DOHH2 (cell line): Measurements from ENCODE around the gene AFG1L.

Source experiments
- H3F3A ChIP-seq: fragments of 200-600 bp; sonication (generic), shearing (Covaris generic); 2 replicates; pipeline ENCODE4 v1.6.0; 2016; ENCODE audit warnings: antibody characterized with exemption, mild to moderate bottlenecking; ENCODE audit not compliant: control insufficient read depth, insufficient read depth
- H3K27ac ChIP-seq: fragments of 200-600 bp; sonication (generic); 2 replicates; pipeline ENCODE4 v1.5.1; 2014; ENCODE audit warnings: low read depth, mild to moderate bottlenecking, low read length, moderate library complexity
- H3K27me3 ChIP-seq: fragments of 200-600 bp; sonication (generic); 2 replicates; pipeline ENCODE4 v1.6.1; 2014; ENCODE audit warnings: mild to moderate bottlenecking, low read length, mixed read lengths; ENCODE audit not compliant: control insufficient read depth
- H3K36me3 ChIP-seq: fragments of 200-600 bp; sonication (generic); 2 replicates; pipeline ENCODE4 v1.6.1; 2014; ENCODE audit warnings: mild to moderate bottlenecking, low read length, moderate library complexity, mixed read lengths; ENCODE audit not compliant: control insufficient read depth
- H3K4me1 ChIP-seq: fragments of 200-600 bp; sonication (generic); 2 replicates; pipeline ENCODE4 v1.6.1; 2014; ENCODE audit warnings: mild to moderate bottlenecking, low read length, mixed read lengths; ENCODE audit not compliant: control insufficient read depth
- H3K4me2 ChIP-seq: fragments of 200-600 bp; sonication (generic); 2 replicates; pipeline ENCODE4 v1.6.0; 2014; ENCODE audit warnings: mild to moderate bottlenecking, low read length, moderate library complexity
- H3K4me3 ChIP-seq: fragments of 200-600 bp; sonication (generic); 2 replicates; pipeline ENCODE4 v1.5.1; 2014; ENCODE audit warnings: mild to moderate bottlenecking, low read length, mixed read lengths
- H3K79me2 ChIP-seq: fragments of 200-600 bp; sonication (generic); 2 replicates; pipeline ENCODE4 v1.6.1; 2014; ENCODE audit warnings: mild to moderate bottlenecking, low read length, mixed read lengths; ENCODE audit not compliant: control insufficient read depth
- H3K9me2 ChIP-seq: fragments of 200-600 bp; sonication (generic); replicated peaks from 2 replicates; pipeline ENCODE4 v1.6.1; 2014; ENCODE audit warnings: mild to moderate bottlenecking, low read length, mixed read lengths; ENCODE audit not compliant: control insufficient read depth
- H3K9me3 ChIP-seq: fragments of 200-600 bp; sonication (generic); 2 replicates; pipeline ENCODE4 v1.6.1; 2014; ENCODE audit warnings: antibody characterized with exemption, low read length, mixed read lengths; ENCODE audit not compliant: control insufficient read depth, insufficient read depth
- H4K20me1 ChIP-seq: fragments of 200-600 bp; sonication (generic); 2 replicates; pipeline ENCODE4 v1.6.0; 2014; ENCODE audit warnings: low read depth, mild to moderate bottlenecking, antibody characterized with exemption, low read length, moderate library complexity; ENCODE audit not compliant: control insufficient read depth, insufficient read depth
- EZH2phosphoT487 ChIP-seq: fragments of 200-600 bp; sonication (generic); IDR thresholded peaks from 2 replicates; pipeline ENCODE4 v1.6.1; 2017; ENCODE audit warnings: borderline replicate concordance, mild to moderate bottlenecking, antibody characterized with exemption, low read length, moderate library complexity, mixed read lengths
- TF ChIP-seq, protein P1 (sequence below): fragments of 200-600 bp; sonication (generic); IDR thresholded peaks from one replicate; pipeline ENCODE4 v1.5.1; 2014; ENCODE audit warnings: antibody characterized with exemption, mild to moderate bottlenecking, low read depth, low read length; ENCODE audit not compliant: poor library complexity, severe bottlenecking

AFG1L gene

DNA sequence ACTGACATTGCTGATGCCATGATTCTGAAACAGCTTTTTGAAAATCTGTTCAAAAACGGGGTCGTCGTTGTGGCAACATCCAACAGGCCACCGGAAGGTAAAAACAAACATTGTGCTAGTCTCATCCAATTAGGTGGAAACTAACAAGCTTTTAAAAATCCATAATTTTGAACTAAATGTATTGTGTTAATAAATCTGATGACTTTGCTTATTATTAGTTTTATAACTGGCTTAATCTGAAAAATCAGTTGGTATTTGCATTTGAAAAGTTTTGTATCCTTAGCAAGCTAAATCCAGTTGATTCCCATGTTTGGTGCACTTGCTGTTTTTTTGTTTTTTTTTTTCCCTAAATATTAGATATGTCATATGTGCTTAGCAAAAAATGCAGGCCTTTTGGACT is 71.4 kb downstream of the AFG1L start:
- no peak for TF ChIP-seq EZH2phosphoT487
- TF ChIP-seq, protein P1, sequence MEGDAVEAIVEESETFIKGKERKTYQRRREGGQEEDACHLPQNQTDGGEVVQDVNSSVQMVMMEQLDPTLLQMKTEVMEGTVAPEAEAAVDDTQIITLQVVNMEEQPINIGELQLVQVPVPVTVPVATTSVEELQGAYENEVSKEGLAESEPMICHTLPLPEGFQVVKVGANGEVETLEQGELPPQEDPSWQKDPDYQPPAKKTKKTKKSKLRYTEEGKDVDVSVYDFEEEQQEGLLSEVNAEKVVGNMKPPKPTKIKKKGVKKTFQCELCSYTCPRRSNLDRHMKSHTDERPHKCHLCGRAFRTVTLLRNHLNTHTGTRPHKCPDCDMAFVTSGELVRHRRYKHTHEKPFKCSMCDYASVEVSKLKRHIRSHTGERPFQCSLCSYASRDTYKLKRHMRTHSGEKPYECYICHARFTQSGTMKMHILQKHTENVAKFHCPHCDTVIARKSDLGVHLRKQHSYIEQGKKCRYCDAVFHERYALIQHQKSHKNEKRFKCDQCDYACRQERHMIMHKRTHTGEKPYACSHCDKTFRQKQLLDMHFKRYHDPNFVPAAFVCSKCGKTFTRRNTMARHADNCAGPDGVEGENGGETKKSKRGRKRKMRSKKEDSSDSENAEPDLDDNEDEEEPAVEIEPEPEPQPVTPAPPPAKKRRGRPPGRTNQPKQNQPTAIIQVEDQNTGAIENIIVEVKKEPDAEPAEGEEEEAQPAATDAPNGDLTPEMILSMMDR = no peak
- H3K36me3 ChIP-seq = no peaks in the 10 kb centered on the region
- no peak overlapping the region for H3K27ac ChIP-seq
- no peak overlapping the region for H3K4me2 ChIP-seq
- no peak overlapping the region for H3K4me3 ChIP-seq
- no peaks in the 10 kb centered on the region for H3F3A ChIP-seq
- H3K9me2 ChIP-seq = no peaks in the 10 kb centered on the region
- H3K79me2 ChIP-seq = no peaks in the 10 kb centered on the region
- H3K27me3 ChIP-seq = no peaks in the 10 kb centered on the region
- peaks cover 6% of the 10 kb centered on the region for H3K4me1 ChIP-seq
- no peaks in the 10 kb centered on the region for H3K9me3 ChIP-seq
- H4K20me1 ChIP-seq = no peaks in the 10 kb centered on the region

DNA sequence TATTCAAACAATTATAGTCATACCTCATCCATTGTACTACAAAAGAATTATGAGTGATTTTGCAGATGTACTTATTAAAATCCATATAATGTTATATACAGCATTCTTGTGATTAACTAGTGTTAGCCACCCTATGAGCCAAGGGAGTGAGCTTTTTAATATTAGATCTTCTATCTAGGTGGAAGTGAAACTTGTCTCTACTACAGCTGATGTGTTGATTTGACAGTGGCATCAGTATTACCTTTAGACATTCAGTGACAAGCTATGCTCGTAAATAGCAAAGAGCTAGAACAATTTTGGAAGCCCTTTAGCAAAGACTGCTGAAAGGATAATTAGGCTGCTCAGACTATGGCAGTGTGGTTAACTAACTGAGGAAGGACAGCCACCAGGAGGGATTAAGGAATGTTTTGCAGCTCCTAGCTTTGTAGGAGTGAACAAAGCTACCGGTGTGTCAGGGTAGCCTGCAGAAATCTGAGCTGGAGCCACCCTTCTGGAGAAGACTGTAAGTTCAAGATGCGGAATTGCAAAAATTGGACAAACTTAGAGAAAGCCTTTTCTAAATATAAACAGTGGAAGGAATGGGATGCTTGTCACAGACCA is 73.7 kb downstream of the AFG1L start:
- H3K4me2 ChIP-seq = no peak overlapping the region
- H3K9me2 ChIP-seq = no peaks in the 10 kb centered on the region
- no peak overlapping the region for H3K27ac ChIP-seq
- H3F3A ChIP-seq = no peaks in the 10 kb centered on the region
- no peaks in the 10 kb centered on the region for H3K36me3 ChIP-seq
- H3K27me3 ChIP-seq = no peaks in the 10 kb centered on the region
- H3K4me1 ChIP-seq = peaks cover 6% of the 10 kb centered on the region
- no peak overlapping the region for H3K4me3 ChIP-seq
- no peaks in the 10 kb centered on the region for H4K20me1 ChIP-seq
- no peaks in the 10 kb centered on the region for H3K79me2 ChIP-seq
- H3K9me3 ChIP-seq = no peaks in the 10 kb centered on the region
- TF ChIP-seq, protein P1 = no peak
- TF ChIP-seq EZH2phosphoT487 = no peak

DNA sequence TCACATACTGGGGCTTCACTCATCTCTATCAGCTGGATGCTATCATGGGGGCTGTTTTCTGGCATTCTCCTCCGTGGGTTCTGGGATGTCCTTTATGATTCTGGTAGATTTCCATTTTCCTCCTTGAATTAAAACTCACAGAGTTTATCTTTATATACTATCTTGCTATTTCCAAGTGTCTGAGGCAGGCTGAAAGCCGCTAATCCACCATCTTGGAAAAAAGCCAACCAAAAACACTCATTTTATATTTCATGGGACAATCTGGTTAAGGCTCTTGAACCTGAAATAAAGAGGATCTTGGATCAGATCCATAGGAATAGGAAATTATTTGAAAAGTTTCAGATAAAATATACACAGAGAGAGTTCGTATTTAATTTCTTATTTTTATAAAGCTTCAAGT is 86.0 kb downstream of the AFG1L start:
- no peaks in the 10 kb centered on the region for H3F3A ChIP-seq
- H3K4me2 ChIP-seq = no peak overlapping the region
- H3K27me3 ChIP-seq = no peaks in the 10 kb centered on the region
- no peak for TF ChIP-seq EZH2phosphoT487
- TF ChIP-seq, protein P1 = no peak
- H3K4me1 ChIP-seq = no peaks in the 10 kb centered on the region
- no peaks in the 10 kb centered on the region for H3K79me2 ChIP-seq
- H3K4me3 ChIP-seq = no peak overlapping the region
- H3K9me2 ChIP-seq = no peaks in the 10 kb centered on the region
- no peaks in the 10 kb centered on the region for H3K9me3 ChIP-seq
- H4K20me1 ChIP-seq = no peaks in the 10 kb centered on the region
- no peak overlapping the region for H3K27ac ChIP-seq
- H3K36me3 ChIP-seq = no peaks in the 10 kb centered on the region
